ENCODE data around the gene CAPS.
"Not testable (repeated sequence)": the region's sequence is repeated elsewhere in the genome, so short reads cannot be mapped to it uniquely, and the experiment has no call there.

The CAPS gene

GRCh38 chr19:5958074-5958850, 44.2 kb downstream of the CAPS start:
- no peak for DNase-seq

GRCh38 chr19:5958851-5959122, 44.7 kb downstream of the CAPS start:
- DNase-seq, result no peak

- no peak for DNase-seq
Observed at GRCh38 chr19:5959260-5960004, 45.4 kb downstream of the CAPS start.

GRCh38 chr19:5960005-5961001, 46.2 kb downstream of the CAPS start:
- DNase-seq, result no peak

- not testable (repeated sequence) for DNase-seq
Observed at GRCh38 chr19:5961641-5961968, 47.6 kb downstream of the CAPS start.

GRCh38 chr19:5961969-5962945, 48.2 kb downstream of the CAPS start:
- peak; percentile 68 to 74 for DNase-seq

GRCh38 chr19:5963259-5963658, 49.2 kb downstream of the CAPS start:
- DNase-seq, result not testable (repeated sequence)

- DNase-seq, result no peak
Observed at GRCh38 chr19:5963855-5964254, 49.8 kb downstream of the CAPS start.

GRCh38 chr19:5964816-5965565, 50.9 kb downstream of the CAPS start:
- DNase-seq, result no peak

All from Kasumi-1 (cell line).